Aorta (tissue), 5 donors: ENCODE measurements around the gene PARP6. TPM values are rescaled to one million over a fixed set of nuclear protein-coding genes. Genes with fewer than 3 reads are reported as not detected.
A peak's percentile ranks its signal among the peaks of the same experiment; 100 is the strongest.

Experiments
- ATAC-seq: fragments of 200-7000 bp; cut with Tn5 transposase; one replicate; pipeline ENCODE4 v1.9.1; 2022; ENCODE audit warnings: moderate library complexity; ENCODE audit not compliant: low FRiP score
- DNase-seq, 2 donors: peaks; one replicate each; pipeline ENCODE4 v3.0.0-alpha.2; 2020
- H3K27ac ChIP-seq, 2 donors: one replicate each; pipeline ENCODE4 v1.5.1; 2013; ENCODE audit warnings: low read length in 2 of 2, mild to moderate bottlenecking in 2 of 2, moderate library complexity in 2 of 2, control low read depth in 1 of 2, inconsistent platforms in 1 of 2, low read depth in 1 of 2
- H3K27me3 ChIP-seq, 2 donors: one replicate each; pipeline ENCODE4 v1.6.1; 2013; ENCODE audit warnings: control low read depth in 1 of 2, low read length in 1 of 2, mild to moderate bottlenecking in 1 of 2, moderate library complexity in 1 of 2; ENCODE audit not compliant: insufficient read depth in 2 of 2, control insufficient read depth in 1 of 2
- H3K36me3 ChIP-seq, 2 donors: one replicate each; pipeline ENCODE4 v1.6.1; 2013; ENCODE audit warnings: control low read depth in 1 of 2, low read length in 1 of 2, mild to moderate bottlenecking in 1 of 2; ENCODE audit not compliant: insufficient read depth in 2 of 2, control insufficient read depth in 1 of 2
- H3K4me1 ChIP-seq, 2 donors: one replicate each; pipeline ENCODE4 v1.6.1; 2013; ENCODE audit warnings: low read length in 2 of 2, control low read depth in 1 of 2, mild to moderate bottlenecking in 1 of 2, moderate library complexity in 1 of 2; ENCODE audit not compliant: insufficient read depth in 2 of 2, control insufficient read depth in 1 of 2
- H3K4me3 ChIP-seq, 2 donors: one replicate each; pipeline ENCODE4 v1.5.1; 2013; ENCODE audit warnings: low read length in 2 of 2, control low read depth in 1 of 2, mild to moderate bottlenecking in 1 of 2
- H3K9me3 ChIP-seq: one replicate; pipeline ENCODE4 v1.6.1; 2013; ENCODE audit warnings: mild to moderate bottlenecking, low read length; ENCODE audit not compliant: control insufficient read depth
- WGBS, 2 donors: extraction: QIAGEN DNeasy Blood & Tissue Kit; methylation state at CpG; one replicate each; pipeline ENCODE4 v1.1.7; 2013; 5-methylcytosine and 5-hydroxymethylcytosine counted together
- intact Hi-C, 2 donors: fragments of 100-400 bp; cut with DNase I; formaldehyde crosslinking; loops; one replicate each; pipeline versions ENCODE4 v1.14.2 to v1.15.0; 2022
- polyA plus RNA-seq, 2 donors: library from polyadenylated mRNA; stranded (reverse); fragments of 200-250 nt; gene quantifications; one replicate each; pipeline ENCODE4 v1.2.3, GENCODE V29; 2013
- total RNA-seq, 2 donors: library from RNA; stranded (reverse); fragmentation: NEBNext Ultra II Directional; extraction: Animal tissue kit (Norgen Biotek cat#: 25700); gene quantifications; one replicate each; pipeline ENCODE4 v1.2.1, GENCODE V29; 2021
- donor health status: healthy with polysubstance abuse.
- donor health status: Bipolar disorder and iron deficiency.
- donor health status: DM: no; HTN: no; CAD: no.
- donor health status: DM: no; HTN: no; CAD: no.
- donor health status: DM: yes; HTN: yes; CAD: no.

PARP6 gene
- total and polyA plus RNA-seq, 4 donors: 28.0 to 143 (median 67.7) TPM

DNA sequence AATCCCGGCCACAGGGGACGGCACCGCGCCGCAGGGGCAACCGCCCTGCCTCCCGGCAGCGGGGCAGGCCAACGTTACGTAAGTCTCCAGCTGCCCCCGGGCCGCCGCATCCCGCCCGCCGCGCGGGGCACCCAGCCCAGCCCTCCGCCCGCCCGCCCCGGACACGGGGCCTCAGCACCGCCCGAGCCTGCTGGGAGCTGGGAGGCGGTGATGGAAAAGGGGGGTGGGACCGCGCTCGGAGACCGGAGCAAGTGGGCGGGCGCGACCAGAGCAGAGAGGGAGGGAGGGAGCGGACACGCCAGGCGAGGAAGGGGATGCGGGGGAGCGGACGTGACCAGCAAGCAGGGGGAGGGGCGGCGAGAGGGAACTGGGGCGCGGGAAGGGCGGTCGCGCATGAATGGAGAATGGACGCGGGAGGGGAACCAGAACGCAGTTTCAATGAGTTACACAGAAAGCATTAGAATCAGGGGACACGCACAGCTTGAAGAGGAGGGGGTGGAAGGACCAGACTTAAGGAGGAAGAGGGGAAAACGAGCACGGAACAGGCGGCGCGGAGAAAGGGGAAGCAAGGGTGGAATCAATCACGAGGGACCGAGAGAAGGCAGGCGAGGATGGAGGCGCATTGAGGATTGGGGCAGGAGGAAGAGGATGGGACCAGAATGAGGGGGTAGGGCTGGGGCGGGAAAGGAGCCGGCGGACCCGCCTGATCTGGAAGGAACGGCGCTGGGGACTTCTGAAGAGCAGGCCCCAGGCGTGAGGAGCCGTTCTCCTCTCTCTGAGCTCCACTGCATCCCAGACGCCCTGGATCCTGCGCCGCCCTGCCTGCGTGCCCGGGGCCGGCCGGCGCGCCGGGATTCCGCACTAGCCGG lies 41.9 kb downstream of the PARP6 start:
- ATAC-seq: peak; percentile 89
- intact Hi-C loops: loop anchor here (2.0 kb wide), 1 partner anchor 42 kb away; the partner anchor contains the start of gene PARP6 (in 2 of the 2)
- no peaks in the 10 kb centered on the region for H3K9me3 ChIP-seq
- H3K27me3 ChIP-seq: no peaks in the 10 kb centered on the region
- H3K4me3 ChIP-seq: peak overlapping the region; percentile 46 to 76
- peak; percentile 96 to 97 for DNase-seq
- H3K27ac ChIP-seq: peak overlapping the region; percentile 49 to 98
- H3K36me3 ChIP-seq: no peaks in the 10 kb centered on the region
- 1% methylated on average over 50 to 79 of the region's 79 CpGs for WGBS, 2 donors
- no peaks in the 10 kb centered on the region for H3K4me1 ChIP-seq

DNA sequence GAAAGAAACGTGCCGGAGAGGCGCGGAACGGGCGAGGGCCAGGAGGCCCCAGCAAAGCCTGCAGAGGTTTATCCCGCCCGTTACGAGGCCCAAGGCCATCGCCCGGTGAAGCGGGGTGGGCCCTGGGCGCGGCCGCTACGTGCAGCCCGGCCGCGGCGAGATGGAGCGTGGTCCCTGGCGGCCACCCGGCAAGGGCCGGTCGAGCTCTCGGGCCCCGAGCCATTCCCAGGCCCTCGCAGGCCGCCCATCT lies 42.5 kb downstream of the PARP6 start:
- H3K36me3 ChIP-seq: no peaks in the 10 kb centered on the region
- no peaks in the 10 kb centered on the region for H3K27me3 ChIP-seq
- no peak for DNase-seq
- 0 to 1% methylated on average over 27 to 29 of the region's 29 CpGs for WGBS, 2 donors
- peak overlapping the region; percentile 49 to 98 for H3K27ac ChIP-seq
- ATAC-seq: peak; percentile 16
- intact Hi-C loops: loop anchor here (2.0 kb wide), 1 partner anchor 43 kb away; the partner anchor contains the start of gene PARP6 (in 2 of the 2)
- no peaks in the 10 kb centered on the region for H3K9me3 ChIP-seq
- peak overlapping the region; percentile 46 to 76 for H3K4me3 ChIP-seq
- no peaks in the 10 kb centered on the region for H3K4me1 ChIP-seq

DNA sequence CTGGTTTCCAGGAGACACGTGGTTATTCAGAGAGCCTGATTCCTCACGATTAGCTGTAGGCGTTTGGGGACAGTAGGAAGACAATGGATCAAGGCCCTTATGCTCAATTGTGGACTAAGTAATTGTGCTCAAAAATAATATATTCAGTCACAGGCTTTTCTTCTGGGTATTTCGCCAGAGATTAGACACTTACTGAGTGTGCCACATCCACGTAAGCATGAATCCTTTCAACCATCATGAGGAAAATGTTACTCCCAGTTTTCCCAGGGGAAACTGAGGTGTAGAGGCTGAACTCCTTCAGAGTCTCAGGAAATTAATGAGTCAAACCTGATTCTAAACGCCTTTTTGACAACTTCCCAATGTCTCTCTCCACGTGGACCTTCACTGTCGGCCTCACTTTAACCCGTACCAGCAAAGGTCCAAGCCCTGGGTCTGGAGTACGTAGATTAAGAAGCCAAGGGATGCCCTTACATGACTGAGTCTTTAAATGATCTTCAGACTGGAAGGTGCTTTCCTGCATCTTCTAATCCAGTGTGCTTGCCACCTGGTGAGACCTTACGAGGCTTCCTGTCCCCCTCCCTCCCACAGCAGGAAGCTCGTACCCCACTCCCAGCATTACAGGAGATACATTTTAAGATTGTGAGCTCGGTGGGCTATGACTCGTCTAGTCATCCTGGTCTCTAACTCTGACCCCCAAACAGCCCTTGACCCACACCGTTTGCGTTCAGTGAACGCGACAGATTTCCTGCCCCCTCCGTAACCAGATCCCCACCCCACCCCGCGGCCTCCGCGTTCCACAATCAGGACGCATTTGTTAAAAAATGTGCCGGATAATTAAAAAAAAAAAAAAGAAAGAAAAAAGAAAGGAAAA lies 43.0 kb downstream of the PARP6 start:
- peak overlapping the region; percentile 49 to 98 for H3K27ac ChIP-seq
- H3K9me3 ChIP-seq: no peaks in the 10 kb centered on the region
- no peaks in the 10 kb centered on the region for H3K27me3 ChIP-seq
- ATAC-seq (no peak), DNase-seq (peak; percentile 62 to 79)
- no peaks in the 10 kb centered on the region for H3K4me1 ChIP-seq
- H3K36me3 ChIP-seq: no peaks in the 10 kb centered on the region
- 3% methylated on average over 25 of the region's 25 CpGs for WGBS, 2 donors
- intact Hi-C loops: no loop called here
- peak overlapping the region; percentile 46 to 76 for H3K4me3 ChIP-seq

DNA sequence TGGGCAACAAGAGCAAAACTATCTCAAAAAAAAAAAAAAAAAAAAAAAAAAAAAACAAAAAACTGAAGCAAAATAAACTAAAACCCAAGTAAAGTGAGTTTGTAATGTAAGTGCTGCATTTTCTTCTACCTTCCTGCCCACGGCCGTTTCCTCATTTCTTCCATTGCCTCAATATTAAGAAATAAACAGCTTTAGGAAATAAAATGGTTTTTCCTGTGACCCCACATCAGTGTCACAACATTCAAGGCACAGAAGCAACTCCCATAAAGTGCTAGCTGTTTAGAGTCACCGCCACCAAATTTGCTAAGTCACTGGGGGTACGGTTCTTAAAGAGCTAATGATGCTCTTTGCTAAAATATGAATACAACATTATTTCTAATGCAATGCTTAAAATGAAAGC lies 44.6 kb downstream of the PARP6 start:
- no peaks in the 10 kb centered on the region for H3K4me1 ChIP-seq
- no peak overlapping the region for H3K27ac ChIP-seq
- WGBS, 2 donors: 72% methylated on average over 4 of the region's 4 CpGs
- DNase-seq (no peak), ATAC-seq (no peak)
- H3K36me3 ChIP-seq: no peaks in the 10 kb centered on the region
- H3K9me3 ChIP-seq: no peaks in the 10 kb centered on the region
- intact Hi-C loops: no loop called here
- H3K4me3 ChIP-seq: no peak overlapping the region
- no peaks in the 10 kb centered on the region for H3K27me3 ChIP-seq

DNA sequence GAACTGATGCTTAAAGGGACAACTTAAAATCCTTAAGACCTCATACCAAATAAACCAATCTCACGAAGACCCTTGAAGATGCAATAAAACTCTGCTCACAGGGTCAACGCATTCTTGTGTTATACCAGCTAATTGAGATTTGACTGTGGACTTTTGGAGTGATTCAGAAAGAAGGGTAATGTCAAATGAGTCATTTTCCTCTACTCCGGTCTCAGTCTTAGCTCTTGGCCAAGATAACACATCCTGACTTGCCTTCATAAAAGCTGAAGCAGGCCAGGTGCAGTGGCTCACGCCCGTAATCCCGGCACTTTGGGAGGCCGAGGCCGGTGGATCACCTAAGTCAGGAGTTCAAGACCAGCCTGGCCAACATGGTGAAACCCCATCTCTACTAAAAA lies 45.2 kb downstream of the PARP6 start:
- H3K4me1 ChIP-seq: no peaks in the 10 kb centered on the region
- no peaks in the 10 kb centered on the region for H3K9me3 ChIP-seq
- H3K27ac ChIP-seq: no peak overlapping the region
- ATAC-seq (no peak), DNase-seq (no peak)
- H3K36me3 ChIP-seq: no peaks in the 10 kb centered on the region
- 41 to 46% methylated on average over 8 of the region's 8 CpGs for WGBS, 2 donors
- intact Hi-C loops: no loop called here
- no peak overlapping the region for H3K4me3 ChIP-seq
- no peaks in the 10 kb centered on the region for H3K27me3 ChIP-seq

DNA sequence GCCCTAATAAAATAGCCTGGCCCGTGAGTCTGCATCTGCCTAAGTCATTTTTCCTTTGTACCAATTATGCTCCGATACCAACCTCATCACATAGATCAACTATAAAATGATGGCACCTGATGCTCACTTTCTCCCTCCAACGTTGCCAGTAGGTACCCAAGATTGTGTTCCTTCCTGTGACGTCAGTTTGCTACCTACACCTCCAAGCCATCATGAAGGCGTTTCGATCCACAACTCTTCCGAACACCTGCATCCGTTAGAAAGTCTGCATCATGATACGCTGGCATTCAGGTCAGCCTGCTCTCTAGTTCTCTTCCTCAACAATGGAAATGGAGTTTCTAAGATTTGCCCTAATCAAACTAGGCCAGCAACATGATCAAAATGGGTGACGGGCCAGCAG lies 49.1 kb downstream of the PARP6 start:
- no peaks in the 10 kb centered on the region for H3K27me3 ChIP-seq
- no peak for ATAC-seq
- H3K4me3 ChIP-seq: no peak overlapping the region
- intact Hi-C loops: no loop called here
- H3K4me1 ChIP-seq: no peaks in the 10 kb centered on the region
- no peaks in the 10 kb centered on the region for H3K9me3 ChIP-seq
- no peak for DNase-seq
- H3K27ac ChIP-seq: no peak overlapping the region
- 91% methylated on average over 10 of the region's 10 CpGs for WGBS, 2 donors
- no peaks in the 10 kb centered on the region for H3K36me3 ChIP-seq

DNA sequence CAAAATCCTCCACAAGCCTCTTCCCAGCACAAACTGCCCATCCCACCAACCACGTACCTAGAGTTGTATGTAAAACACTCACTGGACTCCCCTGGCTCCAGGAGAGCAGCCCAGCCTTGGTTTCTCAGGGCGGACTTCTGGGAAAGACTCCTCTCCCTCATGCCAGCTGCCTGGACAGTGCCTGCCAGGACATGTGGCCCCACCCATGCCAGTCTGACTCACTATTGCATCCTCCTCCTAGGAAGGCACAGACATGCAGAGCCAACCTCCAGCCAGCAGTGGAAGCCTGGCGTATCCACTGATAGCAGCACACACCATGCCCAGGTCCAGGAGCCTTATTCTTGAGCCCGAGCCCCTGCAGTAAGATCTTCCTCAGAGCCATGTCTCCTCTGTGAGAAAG lies 50.0 kb downstream of the PARP6 start:
- intact Hi-C loops: no loop called here

DNA sequence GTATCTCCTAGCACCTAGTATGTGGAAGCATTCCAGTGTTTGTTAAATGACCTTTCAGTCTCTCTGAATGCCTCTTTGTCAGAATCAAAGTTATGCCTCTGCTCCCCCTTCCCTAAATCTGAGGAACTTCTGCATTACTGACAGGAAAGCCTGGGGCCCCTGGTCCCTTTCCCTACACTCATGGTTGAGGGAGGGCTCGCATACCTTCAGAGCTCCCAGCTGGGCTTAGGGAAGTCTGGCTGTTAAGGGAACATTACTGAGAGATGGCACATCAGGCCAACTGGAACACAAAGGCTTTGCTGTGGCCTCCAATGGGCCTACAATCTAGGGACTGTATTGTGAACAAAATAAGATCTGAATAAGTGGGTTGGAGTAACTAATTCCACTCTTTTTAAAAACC lies 51.7 kb downstream of the PARP6 start:
- no peaks in the 10 kb centered on the region for H3K4me1 ChIP-seq
- H3K9me3 ChIP-seq: no peaks in the 10 kb centered on the region
- H3K27me3 ChIP-seq: no peaks in the 10 kb centered on the region
- DNase-seq (no peak), ATAC-seq (no peak)
- no peak overlapping the region for H3K27ac ChIP-seq
- H3K36me3 ChIP-seq: peaks cover 2 to 10% of the 10 kb centered on the region in 2 donors
- WGBS, 2 donors: 81 to 82% methylated on average over 1 of the region's 1 CpG
- H3K4me3 ChIP-seq: no peak overlapping the region
- intact Hi-C loops: no loop called here

More for the DNA sequence above, 50.0 kb downstream of the PARP6 start:
- no peaks in the 10 kb centered on the region for H3K9me3 ChIP-seq
- 28 to 31% methylated on average over 4 of the region's 4 CpGs for WGBS, 2 donors
- peaks cover 0 to 2% of the 10 kb centered on the region in 2 donors for H3K36me3 ChIP-seq
- ATAC-seq: no peak
- no peaks in the 10 kb centered on the region for H3K27me3 ChIP-seq
- DNase-seq: peak in 1 of 2 donors; percentile 76
- no peak overlapping the region for H3K27ac ChIP-seq
- no peaks in the 10 kb centered on the region for H3K4me1 ChIP-seq
- no peak overlapping the region for H3K4me3 ChIP-seq
